Adipocyte (in vitro differentiated cells): ENCODE data around the gene NLGN1.
A peak's percentile ranks its signal among the peaks of the same experiment; 100 is the strongest.

ENCODE experiments used
- DNase-seq: peaks from one replicate; pipeline ENCODE4 v3.0.0-alpha.2; 2015; ENCODE audit warnings: low read depth
- H3K27me3 ChIP-seq: replicated peaks from 2 replicates; pipeline ENCODE4 v1.7.0; 2013; ENCODE audit warnings: mild to moderate bottlenecking, low read length, moderate library complexity; ENCODE audit not compliant: control insufficient read depth, insufficient read depth
- H3K36me3 ChIP-seq: 2 replicates; pipeline ENCODE4 v1.7.0; 2013; ENCODE audit warnings: low read length, mild to moderate bottlenecking, moderate library complexity; ENCODE audit not compliant: control insufficient read depth, insufficient read depth, severe bottlenecking
- H3K4me1 ChIP-seq: 2 replicates; pipeline ENCODE4 v1.7.0; 2013; ENCODE audit warnings: mild to moderate bottlenecking, low read length, moderate library complexity; ENCODE audit not compliant: control insufficient read depth, insufficient read depth
- H3K4me3 ChIP-seq: 2 replicates; pipeline ENCODE4 v1.7.0; 2013; ENCODE audit warnings: mild to moderate bottlenecking, low read length, moderate library complexity
- H3K9ac ChIP-seq: 2 replicates; pipeline ENCODE4 v1.7.0; 2013; ENCODE audit warnings: mild to moderate bottlenecking, low read length, moderate library complexity
- H3K9me3 ChIP-seq: 2 replicates; pipeline ENCODE4 v1.7.0; 2013; ENCODE audit warnings: mild to moderate bottlenecking, low read length, moderate library complexity; ENCODE audit not compliant: control insufficient read depth

The NLGN1 gene

GRCh38 chr3:174098746-174099145 is 701.2 kb downstream of the NLGN1 start:
- Histone ChIP-seq H3K4me1 (no peaks in the 10 kb centered on the region), H3K9ac (no peak overlapping the region), H3K4me3 (no peak overlapping the region), H3K36me3 (no peaks in the 10 kb centered on the region), H3K27me3 (no peaks in the 10 kb centered on the region), H3K9me3 (no peaks in the 10 kb centered on the region)
- no peak for DNase-seq

- Histone ChIP-seq H3K4me1 (no peaks in the 10 kb centered on the region), H3K4me3 (no peak overlapping the region), H3K27me3 (no peaks in the 10 kb centered on the region), H3K36me3 (no peaks in the 10 kb centered on the region), H3K9ac (no peak overlapping the region), H3K9me3 (no peaks in the 10 kb centered on the region)
- DNase-seq: no peak
Observed at GRCh38 chr3:174099724-174100123, 702.2 kb downstream of the NLGN1 start.

GRCh38 chr3:174100744-174101143 is 703.2 kb downstream of the NLGN1 start:
- no peak overlapping the region for H3K4me3 ChIP-seq
- H3K9me3 ChIP-seq: no peaks in the 10 kb centered on the region
- no peaks in the 10 kb centered on the region for H3K4me1 ChIP-seq
- no peak overlapping the region for H3K9ac ChIP-seq
- no peaks in the 10 kb centered on the region for H3K27me3 ChIP-seq
- DNase-seq: peak; percentile 22
- H3K36me3 ChIP-seq: no peaks in the 10 kb centered on the region

GRCh38 chr3:174101244-174101643 is 703.7 kb downstream of the NLGN1 start:
- Histone ChIP-seq H3K9ac (no peak overlapping the region), H3K36me3 (no peaks in the 10 kb centered on the region), H3K4me1 (no peaks in the 10 kb centered on the region), H3K4me3 (no peak overlapping the region), H3K27me3 (no peaks in the 10 kb centered on the region), H3K9me3 (no peaks in the 10 kb centered on the region)
- DNase-seq: no peak

- H3K9ac ChIP-seq: no peak overlapping the region
- H3K9me3 ChIP-seq: no peaks in the 10 kb centered on the region
- no peaks in the 10 kb centered on the region for H3K27me3 ChIP-seq
- H3K4me3 ChIP-seq: no peak overlapping the region
- H3K4me1 ChIP-seq: no peaks in the 10 kb centered on the region
- H3K36me3 ChIP-seq: no peaks in the 10 kb centered on the region
- no peak for DNase-seq
Observed at GRCh38 chr3:174102274-174102673, 704.7 kb downstream of the NLGN1 start.

- Histone ChIP-seq H3K27me3 (no peaks in the 10 kb centered on the region), H3K4me3 (no peak overlapping the region), H3K36me3 (no peaks in the 10 kb centered on the region), H3K9ac (no peak overlapping the region), H3K4me1 (no peaks in the 10 kb centered on the region), H3K9me3 (no peaks in the 10 kb centered on the region)
- DNase-seq: peak; percentile 9
Observed at GRCh38 chr3:174102866-174103265, 705.3 kb downstream of the NLGN1 start.

- DNase-seq: no peak
- H3K9me3 ChIP-seq: peaks cover 5% of the 10 kb centered on the region
- H3K4me3 ChIP-seq: peak overlapping the region; percentile 22
- no peaks in the 10 kb centered on the region for H3K27me3 ChIP-seq
- H3K9ac ChIP-seq: no peak overlapping the region
- H3K36me3 ChIP-seq: no peaks in the 10 kb centered on the region
- no peaks in the 10 kb centered on the region for H3K4me1 ChIP-seq
Observed at GRCh38 chr3:174110761-174111160, 713.2 kb downstream of the NLGN1 start.

- DNase-seq: no peak
Observed at GRCh38 chr3:174111776-174112175, 714.2 kb downstream of the NLGN1 start.

GRCh38 chr3:174116421-174116820 is 718.9 kb downstream of the NLGN1 start:
- no peak overlapping the region for H3K4me3 ChIP-seq
- no peaks in the 10 kb centered on the region for H3K36me3 ChIP-seq
- no peaks in the 10 kb centered on the region for H3K27me3 ChIP-seq
- DNase-seq: peak; percentile 68
- H3K4me1 ChIP-seq: no peaks in the 10 kb centered on the region
- H3K9ac ChIP-seq: no peak overlapping the region
- H3K9me3 ChIP-seq: peaks cover 5% of the 10 kb centered on the region

More at GRCh38 chr3:174111776-174112175, 714.2 kb downstream of the NLGN1 start:
- H3K4me3 ChIP-seq: no peak overlapping the region
- no peak overlapping the region for H3K9ac ChIP-seq
- H3K36me3 ChIP-seq: no peaks in the 10 kb centered on the region
- H3K27me3 ChIP-seq: no peaks in the 10 kb centered on the region
- peaks cover 5% of the 10 kb centered on the region for H3K9me3 ChIP-seq
- H3K4me1 ChIP-seq: no peaks in the 10 kb centered on the region

- Histone ChIP-seq H3K9ac (no peak overlapping the region), H3K36me3 (no peaks in the 10 kb centered on the region), H3K27me3 (no peaks in the 10 kb centered on the region), H3K4me1 (no peaks in the 10 kb centered on the region), H3K9me3 (no peaks in the 10 kb centered on the region), H3K4me3 (no peak overlapping the region)
- no peak for DNase-seq
Observed at GRCh38 chr3:174120997-174121396, 723.5 kb downstream of the NLGN1 start.

- DNase-seq: no peak
- no peak overlapping the region for H3K4me3 ChIP-seq
- H3K9ac ChIP-seq: no peak overlapping the region
- H3K36me3 ChIP-seq: no peaks in the 10 kb centered on the region
- H3K4me1 ChIP-seq: peaks cover 7% of the 10 kb centered on the region
- H3K9me3 ChIP-seq: no peaks in the 10 kb centered on the region
- no peaks in the 10 kb centered on the region for H3K27me3 ChIP-seq
Observed at GRCh38 chr3:174122411-174122810, 724.9 kb downstream of the NLGN1 start.

- Histone ChIP-seq H3K36me3 (no peaks in the 10 kb centered on the region), H3K9ac (no peak overlapping the region), H3K4me1 (peaks cover 8% of the 10 kb centered on the region), H3K27me3 (no peaks in the 10 kb centered on the region), H3K9me3 (no peaks in the 10 kb centered on the region), H3K4me3 (no peak overlapping the region)
- DNase-seq: peak; percentile 64
Observed at GRCh38 chr3:174125267-174125824, 727.8 kb downstream of the NLGN1 start.
